A673 (cell line): ENCODE measurements around the gene EML3.

Experiments used
- EZH2 ChIP-seq: fragments of 200-600 bp; sonication (generic); IDR thresholded peaks from 2 replicates; pipeline ENCODE4 v1.6.1; 2017; ENCODE audit warnings: borderline replicate concordance, low read depth, mild to moderate bottlenecking, mixed read lengths, antibody characterized with exemption, low read length; ENCODE audit not compliant: poor library complexity, severe bottlenecking
- TF ChIP-seq, protein P1 (sequence below): fragments of 300-800, 200-600 bp; sonication (generic); conservative IDR thresholded peaks from 2 replicates; pipeline ENCODE4 v1.5.1; 2017; ENCODE audit warnings: low read depth, mild to moderate bottlenecking, antibody characterized with exemption, low read length, moderate library complexity, mixed read lengths

DNA sequence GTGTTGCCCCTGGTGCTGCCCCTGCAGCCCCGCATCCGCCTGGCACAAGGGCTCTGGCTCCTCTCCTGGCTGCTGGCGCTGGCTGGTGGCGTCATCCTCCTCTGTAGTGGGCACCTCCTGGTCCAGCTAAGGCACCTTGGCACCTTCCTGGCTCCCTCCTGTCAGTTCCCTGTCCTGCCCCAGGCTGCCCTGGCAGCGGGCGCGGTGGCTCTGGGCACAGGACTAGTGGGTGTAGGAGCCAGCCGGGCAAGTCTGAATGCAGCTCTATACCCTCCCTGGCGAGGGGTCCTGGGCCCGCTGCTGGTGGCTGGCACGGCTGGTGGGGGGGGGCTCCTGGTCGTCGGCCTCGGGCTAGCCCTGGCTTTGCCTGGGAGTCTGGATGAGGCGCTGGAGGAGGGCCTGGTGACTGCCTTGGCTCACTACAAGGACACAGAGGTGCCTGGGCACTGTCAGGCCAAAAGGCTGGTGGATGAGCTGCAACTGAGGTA, 760 bp upstream of the EML3 start:
- TF ChIP-seq, protein P1, sequence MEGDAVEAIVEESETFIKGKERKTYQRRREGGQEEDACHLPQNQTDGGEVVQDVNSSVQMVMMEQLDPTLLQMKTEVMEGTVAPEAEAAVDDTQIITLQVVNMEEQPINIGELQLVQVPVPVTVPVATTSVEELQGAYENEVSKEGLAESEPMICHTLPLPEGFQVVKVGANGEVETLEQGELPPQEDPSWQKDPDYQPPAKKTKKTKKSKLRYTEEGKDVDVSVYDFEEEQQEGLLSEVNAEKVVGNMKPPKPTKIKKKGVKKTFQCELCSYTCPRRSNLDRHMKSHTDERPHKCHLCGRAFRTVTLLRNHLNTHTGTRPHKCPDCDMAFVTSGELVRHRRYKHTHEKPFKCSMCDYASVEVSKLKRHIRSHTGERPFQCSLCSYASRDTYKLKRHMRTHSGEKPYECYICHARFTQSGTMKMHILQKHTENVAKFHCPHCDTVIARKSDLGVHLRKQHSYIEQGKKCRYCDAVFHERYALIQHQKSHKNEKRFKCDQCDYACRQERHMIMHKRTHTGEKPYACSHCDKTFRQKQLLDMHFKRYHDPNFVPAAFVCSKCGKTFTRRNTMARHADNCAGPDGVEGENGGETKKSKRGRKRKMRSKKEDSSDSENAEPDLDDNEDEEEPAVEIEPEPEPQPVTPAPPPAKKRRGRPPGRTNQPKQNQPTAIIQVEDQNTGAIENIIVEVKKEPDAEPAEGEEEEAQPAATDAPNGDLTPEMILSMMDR, result no peak
- no peak for TF ChIP-seq EZH2
